ENCODE measurements around the gene MALSU1.

MALSU1 gene

GRCh38 chr7:23298885-23299769 is at the start of gene MALSU1:
Gene MALSU1, plus strand, starts transcription at chr7:23299339. Its CDS starts 14 bp downstream, at chr7:23299353.
- Histone ChIP-seq H3K4me3 (ENCODE audit: low read length) (peak within 1 kb of the TSS; percentile 81), H3K4me2 (ENCODE audit: low read length) (peak within 1 kb of the TSS; percentile 69), H3K79me2 (ENCODE audit: control insufficient read depth, low read length) (peaks cover 47% of the 10 kb centered on the region), H3K36me3 (ENCODE audit: control insufficient read depth, low read length) (peaks cover 35% of the 10 kb centered on the region), H4K20me1 (ENCODE audit: control insufficient read depth, insufficient read depth, low read depth, low read length) (peaks cover 6% of the 10 kb centered on the region; the same call in 1 of the 2 replicates), H3K27me3 (ENCODE audit: control insufficient read depth, low read length) (no peaks in the 10 kb centered on the region), H3F3A (ENCODE audit: control insufficient read depth, insufficient read depth) (peaks cover 6% of the 10 kb centered on the region; the same call in 1 of the 2 replicates), H3K9me3 (ENCODE audit: control insufficient read depth, insufficient read depth, low read length) (no peaks in the 10 kb centered on the region), H3K4me1 (ENCODE audit: control insufficient read depth, low read length) (peaks cover 20% of the 10 kb centered on the region), H3K27ac (ENCODE audit: low read depth, low read length) (peak within 1 kb of the TSS; percentile 20), H3K9me2 (replicated peaks; ENCODE audit: control insufficient read depth, low read length) (no peaks in the 10 kb centered on the region)
- TF ChIP-seq EZH2phosphoT487 (IDR thresholded peaks at IDR 0.05; ENCODE audit: borderline replicate concordance, low read length), result no peak
- TF ChIP-seq, protein P1, sequence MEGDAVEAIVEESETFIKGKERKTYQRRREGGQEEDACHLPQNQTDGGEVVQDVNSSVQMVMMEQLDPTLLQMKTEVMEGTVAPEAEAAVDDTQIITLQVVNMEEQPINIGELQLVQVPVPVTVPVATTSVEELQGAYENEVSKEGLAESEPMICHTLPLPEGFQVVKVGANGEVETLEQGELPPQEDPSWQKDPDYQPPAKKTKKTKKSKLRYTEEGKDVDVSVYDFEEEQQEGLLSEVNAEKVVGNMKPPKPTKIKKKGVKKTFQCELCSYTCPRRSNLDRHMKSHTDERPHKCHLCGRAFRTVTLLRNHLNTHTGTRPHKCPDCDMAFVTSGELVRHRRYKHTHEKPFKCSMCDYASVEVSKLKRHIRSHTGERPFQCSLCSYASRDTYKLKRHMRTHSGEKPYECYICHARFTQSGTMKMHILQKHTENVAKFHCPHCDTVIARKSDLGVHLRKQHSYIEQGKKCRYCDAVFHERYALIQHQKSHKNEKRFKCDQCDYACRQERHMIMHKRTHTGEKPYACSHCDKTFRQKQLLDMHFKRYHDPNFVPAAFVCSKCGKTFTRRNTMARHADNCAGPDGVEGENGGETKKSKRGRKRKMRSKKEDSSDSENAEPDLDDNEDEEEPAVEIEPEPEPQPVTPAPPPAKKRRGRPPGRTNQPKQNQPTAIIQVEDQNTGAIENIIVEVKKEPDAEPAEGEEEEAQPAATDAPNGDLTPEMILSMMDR (IDR thresholded peaks at IDR 0.05; ENCODE audit: low read depth, low read length, poor library complexity, severe bottlenecking), result no peak

- H3K4me3 ChIP-seq (ENCODE audit: low read length), result no peak overlapping the region
- no peaks in the 10 kb centered on the region for H3F3A ChIP-seq (ENCODE audit: control insufficient read depth, insufficient read depth)
- H3K79me2 ChIP-seq (ENCODE audit: control insufficient read depth, low read length), result no peaks in the 10 kb centered on the region
- H3K27me3 ChIP-seq (ENCODE audit: control insufficient read depth, low read length), result peaks cover 60% of the 10 kb centered on the region
- no peaks in the 10 kb centered on the region for H3K36me3 ChIP-seq (ENCODE audit: control insufficient read depth, low read length)
- peaks cover 5% of the 10 kb centered on the region for H3K4me1 ChIP-seq (ENCODE audit: control insufficient read depth, low read length)
- TF ChIP-seq, protein P1 (IDR thresholded peaks at IDR 0.05; ENCODE audit: low read depth, low read length, poor library complexity, severe bottlenecking), result no peak
- TF ChIP-seq EZH2phosphoT487 (IDR thresholded peaks at IDR 0.05; ENCODE audit: borderline replicate concordance, low read length), result no peak
- H3K9me2 ChIP-seq (replicated peaks; ENCODE audit: control insufficient read depth, low read length), result no peaks in the 10 kb centered on the region
- no peak overlapping the region for H3K4me2 ChIP-seq (ENCODE audit: low read length)
- H3K9me3 ChIP-seq (ENCODE audit: control insufficient read depth, insufficient read depth, low read length), result peaks cover 18% of the 10 kb centered on the region
- H4K20me1 ChIP-seq (ENCODE audit: control insufficient read depth, insufficient read depth, low read depth, low read length), result no peaks in the 10 kb centered on the region
- no peak overlapping the region for H3K27ac ChIP-seq (ENCODE audit: low read depth, low read length)
Measured at GRCh38 chr7:23249486-23249885, 49.7 kb upstream of the MALSU1 start.

DNA sequence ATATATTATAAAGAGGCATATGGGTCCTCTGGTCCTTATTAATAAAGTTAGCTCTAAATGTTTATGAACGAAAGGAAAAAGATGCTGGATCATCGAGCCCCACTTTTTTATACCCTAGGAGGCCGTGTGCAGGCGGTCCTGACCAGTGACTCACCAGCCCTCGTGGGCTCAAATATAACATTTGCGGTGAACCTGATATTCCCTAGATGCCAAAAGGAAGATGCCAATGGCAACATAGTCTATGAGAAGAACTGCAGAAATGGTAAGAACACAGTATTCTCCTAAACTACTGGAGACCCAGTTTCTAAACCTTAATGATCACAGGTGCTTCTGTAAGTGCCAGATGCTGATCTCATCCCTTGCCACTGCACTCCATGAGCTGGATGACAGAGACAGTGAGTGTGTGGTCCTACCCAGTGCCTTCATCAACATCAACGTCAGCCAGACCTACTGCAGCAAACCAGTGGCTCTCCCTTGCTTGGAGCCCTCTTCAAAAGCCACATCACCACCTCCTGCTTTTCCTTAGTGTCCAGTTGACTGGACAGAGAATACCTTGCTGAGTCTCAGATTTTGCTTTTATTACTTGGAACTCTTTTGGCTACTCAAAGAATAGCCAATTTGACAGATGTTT is 45.0 kb upstream of the MALSU1 start:
- Histone ChIP-seq H3K27ac (ENCODE audit: low read depth, low read length) (no peak overlapping the region), H3K27me3 (ENCODE audit: control insufficient read depth, low read length) (peaks cover 53% of the 10 kb centered on the region), H3K9me2 (replicated peaks; ENCODE audit: control insufficient read depth, low read length) (no peaks in the 10 kb centered on the region), H3K4me1 (ENCODE audit: control insufficient read depth, low read length) (no peaks in the 10 kb centered on the region), H3K9me3 (ENCODE audit: control insufficient read depth, insufficient read depth, low read length) (peaks cover 18% of the 10 kb centered on the region), H3K4me3 (ENCODE audit: low read length) (no peak overlapping the region), H3F3A (ENCODE audit: control insufficient read depth, insufficient read depth) (no peaks in the 10 kb centered on the region), H4K20me1 (ENCODE audit: control insufficient read depth, insufficient read depth, low read depth, low read length) (no peaks in the 10 kb centered on the region), H3K36me3 (ENCODE audit: control insufficient read depth, low read length) (no peaks in the 10 kb centered on the region), H3K79me2 (ENCODE audit: control insufficient read depth, low read length) (no peaks in the 10 kb centered on the region), H3K4me2 (ENCODE audit: low read length) (no peak overlapping the region)
- TF ChIP-seq EZH2phosphoT487 (IDR thresholded peaks at IDR 0.05; ENCODE audit: borderline replicate concordance, low read length), result no peak
- TF ChIP-seq, protein P1 (IDR thresholded peaks at IDR 0.05; ENCODE audit: low read depth, low read length, poor library complexity, severe bottlenecking), result no peak

All from DOHH2 (cell line).